Left lung (tissue), 14 donors: Measurements from ENCODE around the gene EQTN. TPM values are rescaled to one million over a fixed set of nuclear protein-coding genes. Genes with fewer than 3 reads are reported as not detected.
A peak's percentile ranks its signal among the peaks of the same experiment; 100 is the strongest.

Experiments used
- ATAC-seq: fragments of 200-7000 bp; cut with Tn5 transposase; one replicate; pipeline ENCODE4 v1.9.1; 2020; ENCODE audit warnings: moderate library complexity
- DNase-seq, 4 donors: peaks; one replicate each; pipeline ENCODE4 v3.0.0-alpha.2; 2013 to 2020
- H3K27ac ChIP-seq, 2 donors: fragments of 200-600 bp; sonication (generic) in 1 of 2; one replicate each; pipeline versions ENCODE4 v1.5.0 to v1.8.0; 2020 to 2021
- H3K27me3 ChIP-seq, 2 donors: fragments of 200-600 bp; sonication (generic) in 1 of 2; one replicate each; pipeline versions ENCODE4 v1.5.0 to v1.8.0; 2020 to 2021
- H3K36me3 ChIP-seq, 2 donors: fragments of 200-600 bp; sonication (generic) in 1 of 2; one replicate each; pipeline versions ENCODE4 v1.5.0 to v1.8.0; 2020 to 2021
- H3K4me1 ChIP-seq, 2 donors: fragments of 200-600 bp; one replicate each; pipeline ENCODE4 v1.8.0; 2021
- H3K4me3 ChIP-seq, 2 donors: fragments of 200-600 bp; sonication (generic) in 1 of 2; one replicate each; pipeline versions ENCODE4 v1.5.0 to v1.8.0; 2020 to 2021; ENCODE audit warnings: mild to moderate bottlenecking in 1 of 2
- H3K9me3 ChIP-seq, 2 donors: fragments of 200-600 bp; sonication (generic) in 1 of 2; one replicate each; pipeline versions ENCODE4 v1.5.0 to v1.8.0; 2020 to 2021
- intact Hi-C, 2 donors: fragments of 100-400 bp; cut with DNase I; formaldehyde crosslinking; loops; one replicate each; pipeline versions ENCODE4 v1.11.2 to v1.14.2; 2022
- long read RNA-seq, 12 donors: library from polyadenylated mRNA in 2 of 12; unstranded in 2 of 12; transcript quantifications; one replicate each; pipeline ENCODE4 v2.0.0 and lab custom pipeline, GENCODE V29; 2019 to 2026
- polyA plus RNA-seq, 6 donors: library from polyadenylated mRNA; unstranded; fragments of 120-200 nt; gene quantifications; one replicate each; pipeline ENCODE4 v1.2.1, GENCODE V29; 2013; ENCODE audit not compliant: insufficient read length in 6 of 6
- total RNA-seq, 2 donors: library from RNA; stranded (reverse); fragmentation: NEBNext Ultra II Directional; extraction: Animal tissue kit (Norgen Biotek cat#: 25700); gene quantifications; one replicate each; pipeline ENCODE4 v1.2.1, GENCODE V29; 2021
- TF ChIP-seq, protein P1 (sequence below), 2 donors: fragments of 200-600 bp; sonication (generic) in 1 of 2; IDR thresholded peaks; one replicate each; pipeline versions ENCODE4 v1.5.0 to v1.8.0; 2021; ENCODE audit warnings: antibody characterized with exemption in 2 of 2
- donor health status: DM: no; HTN: yes; CAD: no.
- donor health status: DM: no; HTN: no; CAD: no.

The EQTN gene
- total RNA-seq (under 1 TPM; 0.29 to 0.37 TPM), polyA plus RNA-seq (under 1 TPM; 0.26 to 0.99 (median 0.50) TPM)
- long read RNA-seq, donor 1: 0 reads
- long read RNA-seq, donor 2: 0 reads
- long read RNA-seq, donor 3: 0 reads
- long read RNA-seq, donor 4: 0 reads
- long read RNA-seq, donor 5: 0 reads
- long read RNA-seq, donor 6: 0 reads
- long read RNA-seq, donor 7: 0 reads
- long read RNA-seq, donor 8: 0 reads
- long read RNA-seq, donor 9: 0 reads
- long read RNA-seq, donor 10: 0 reads
- long read RNA-seq, donor 11: 0 reads
- long read RNA-seq, donor 12: 0 reads

- TF ChIP-seq, protein P1, sequence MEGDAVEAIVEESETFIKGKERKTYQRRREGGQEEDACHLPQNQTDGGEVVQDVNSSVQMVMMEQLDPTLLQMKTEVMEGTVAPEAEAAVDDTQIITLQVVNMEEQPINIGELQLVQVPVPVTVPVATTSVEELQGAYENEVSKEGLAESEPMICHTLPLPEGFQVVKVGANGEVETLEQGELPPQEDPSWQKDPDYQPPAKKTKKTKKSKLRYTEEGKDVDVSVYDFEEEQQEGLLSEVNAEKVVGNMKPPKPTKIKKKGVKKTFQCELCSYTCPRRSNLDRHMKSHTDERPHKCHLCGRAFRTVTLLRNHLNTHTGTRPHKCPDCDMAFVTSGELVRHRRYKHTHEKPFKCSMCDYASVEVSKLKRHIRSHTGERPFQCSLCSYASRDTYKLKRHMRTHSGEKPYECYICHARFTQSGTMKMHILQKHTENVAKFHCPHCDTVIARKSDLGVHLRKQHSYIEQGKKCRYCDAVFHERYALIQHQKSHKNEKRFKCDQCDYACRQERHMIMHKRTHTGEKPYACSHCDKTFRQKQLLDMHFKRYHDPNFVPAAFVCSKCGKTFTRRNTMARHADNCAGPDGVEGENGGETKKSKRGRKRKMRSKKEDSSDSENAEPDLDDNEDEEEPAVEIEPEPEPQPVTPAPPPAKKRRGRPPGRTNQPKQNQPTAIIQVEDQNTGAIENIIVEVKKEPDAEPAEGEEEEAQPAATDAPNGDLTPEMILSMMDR (IDR thresholded peaks at IDR 0.05): no peak
- H3K27me3 ChIP-seq: no peaks in the 10 kb centered on the region
- H3K4me3 ChIP-seq: no peak within 1 kb of the TSS
- intact Hi-C loops: no loop called here
- DNase-seq: no peak
- H3K27ac ChIP-seq: no peak within 1 kb of the TSS
- H3K9me3 ChIP-seq: no peaks in the 10 kb centered on the region
- no peak for ATAC-seq
- H3K4me1 ChIP-seq: no peaks in the 10 kb centered on the region
- no peaks in the 10 kb centered on the region for H3K36me3 ChIP-seq
Observed at GRCh38 chr9:27297050-27297449, at the start of gene EQTN. Gene EQTN, minus strand, starts transcription at chr9:27297150. Its CDS starts 95 bp downstream, at chr9:27297055.

DNA sequence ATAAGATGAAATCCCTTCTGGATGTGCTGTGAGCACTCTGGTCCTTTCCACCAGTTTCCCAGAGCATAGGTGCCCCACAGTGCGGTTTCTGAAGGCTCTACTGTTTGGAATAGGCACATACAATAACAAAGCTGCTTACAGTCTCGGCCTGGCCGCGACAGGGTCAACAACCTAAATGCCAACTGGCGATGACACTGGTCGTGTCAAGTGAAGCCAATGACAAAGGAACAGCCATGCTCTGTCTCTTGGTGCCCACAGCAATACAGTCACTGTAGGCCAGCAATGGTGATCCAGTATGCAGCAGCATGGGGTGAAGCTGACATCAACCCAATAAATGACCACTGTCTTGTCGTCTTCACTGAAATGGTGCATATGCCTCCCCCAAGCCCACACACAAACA, 47.8 kb upstream of the EQTN start:
- TF ChIP-seq, protein P1 (IDR thresholded peaks at IDR 0.05): no peak
- DNase-seq (no peak), ATAC-seq (no peak)
- Histone ChIP-seq H3K9me3 (no peaks in the 10 kb centered on the region), H3K4me3 (no peak overlapping the region), H3K27me3 (no peaks in the 10 kb centered on the region), H3K4me1 (peaks cover 4 to 12% of the 10 kb centered on the region in 2 donors), H3K36me3 (no peaks in the 10 kb centered on the region), H3K27ac (no peak overlapping the region)
- intact Hi-C loops: no loop called here

GRCh38 chr9:27341545-27342294, 44.8 kb upstream of the EQTN start:
- H3K27me3 ChIP-seq: no peaks in the 10 kb centered on the region
- TF ChIP-seq, protein P1 (IDR thresholded peaks at IDR 0.05): no peak
- intact Hi-C loops: no loop called here
- no peaks in the 10 kb centered on the region for H3K9me3 ChIP-seq
- no peak for ATAC-seq
- peak overlapping the region in 1 of 2 donors; percentile 6 for H3K27ac ChIP-seq
- H3K4me3 ChIP-seq: no peak overlapping the region
- no peaks in the 10 kb centered on the region for H3K36me3 ChIP-seq
- H3K4me1 ChIP-seq: peaks cover 17 to 34% of the 10 kb centered on the region in 2 donors
- DNase-seq: no peak

DNA sequence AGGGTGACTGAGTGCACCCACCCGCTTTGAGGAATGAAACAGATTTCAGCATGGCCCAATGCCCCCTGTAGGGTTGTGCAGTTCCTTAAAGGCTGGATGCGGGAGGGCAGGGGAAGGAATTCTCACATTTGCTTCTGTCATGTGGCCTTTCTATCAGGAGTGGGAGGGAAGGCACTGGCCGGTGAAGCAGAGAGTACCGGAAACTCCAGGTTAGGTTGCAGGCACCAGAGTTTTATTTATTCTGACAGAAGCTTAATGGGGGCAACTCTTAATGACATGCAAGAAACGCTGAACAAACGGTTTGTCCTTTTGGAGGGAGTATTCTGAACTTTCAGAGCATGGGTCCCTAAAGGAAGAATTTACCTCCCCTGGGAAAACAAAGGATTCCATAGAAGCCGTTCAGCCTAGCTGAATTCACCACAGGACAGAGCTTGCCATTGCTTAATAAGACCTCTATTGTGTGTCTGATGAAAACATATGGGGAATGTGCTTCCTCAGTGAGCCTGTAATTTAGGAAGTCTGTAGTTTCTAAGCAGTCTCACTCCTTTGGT, 44.1 kb upstream of the EQTN start:
- Histone ChIP-seq H3K36me3 (no peaks in the 10 kb centered on the region), H3K4me1 (peaks cover 17 to 34% of the 10 kb centered on the region in 2 donors), H3K4me3 (no peak overlapping the region), H3K9me3 (no peaks in the 10 kb centered on the region), H3K27me3 (no peaks in the 10 kb centered on the region), H3K27ac (peak overlapping the region in 1 of 2 donors; percentile 6)
- DNase-seq (no peak), ATAC-seq (no peak)
- TF ChIP-seq, protein P1 (IDR thresholded peaks at IDR 0.05): no peak
- intact Hi-C loops: no loop called here

- TF ChIP-seq, protein P1 (IDR thresholded peaks at IDR 0.05): no peak
- Histone ChIP-seq H3K4me3 (no peak overlapping the region), H3K36me3 (no peaks in the 10 kb centered on the region), H3K9me3 (no peaks in the 10 kb centered on the region), H3K27me3 (no peaks in the 10 kb centered on the region), H3K27ac (peak overlapping the region; percentile 0 to 62), H3K4me1 (peaks cover 17 to 34% of the 10 kb centered on the region in 2 donors)
- ATAC-seq: no peak
- intact Hi-C loops: no loop called here
- no peak for DNase-seq
Observed at GRCh38 chr9:27340285-27340674, 43.3 kb upstream of the EQTN start.
